Measurements from ENCODE around the gene OR51L1.
"Not testable (repeated sequence)": the region's sequence is repeated elsewhere in the genome, so short reads cannot be mapped to it uniquely, and the experiment has no call there.

OR51L1 gene

GRCh38 chr11:4994551-4994950 lies at the start of gene OR51L1:
OR51L1 (plus strand) TSS chr11:4994851; CDS start chr11:4998983, 4,132 bp downstream.
- no peak for DNase-seq

- no peak for DNase-seq
These were observed 47.1 kb upstream of the OR51L1 start, which contains the start of gene OR51A4 for GRCh38 chr11:4947505-4947904. OR51A4 (minus strand) TSS chr11:4947605; CDS start chr11:4947100, 505 bp downstream.

- not testable (repeated sequence) for DNase-seq
These were observed 39.0 kb upstream of the OR51L1 start, which contains the start of gene OR51A2 for GRCh38 chr11:4955613-4956012. OR51A2 (minus strand) TSS chr11:4955713; CDS start chr11:4955713, 0 bp downstream.

- no peak for DNase-seq
These were observed 37.3 kb upstream of the OR51L1 start for GRCh38 chr11:4957396-4957795.

- DNase-seq: no peak
These were observed 33.8 kb upstream of the OR51L1 start for GRCh38 chr11:4960877-4961276.

GRCh38 chr11:4962816-4963215 lies 31.8 kb upstream of the OR51L1 start:
- DNase-seq: no peak

GRCh38 chr11:4975436-4975835 lies 19.2 kb upstream of the OR51L1 start:
- no peak for DNase-seq

- no peak for DNase-seq
These were observed 15.6 kb upstream of the OR51L1 start for GRCh38 chr11:4979036-4979435.

GRCh38 chr11:4982678-4983077 lies 12.0 kb upstream of the OR51L1 start:
- no peak for DNase-seq

GRCh38 chr11:4983841-4984240 lies 10.8 kb upstream of the OR51L1 start:
- DNase-seq: no peak

GRCh38 chr11:4991060-4991459 lies 3.6 kb upstream of the OR51L1 start:
- no peak for DNase-seq

- peak; percentile 48 for DNase-seq
These were observed 10.0 kb downstream of the OR51L1 start for GRCh38 chr11:5004424-5005274.

GRCh38 chr11:5007561-5007960 lies 12.9 kb downstream of the OR51L1 start:
- DNase-seq: no peak

GRCh38 chr11:5011254-5011653 lies 16.6 kb downstream of the OR51L1 start:
- no peak for DNase-seq

GRCh38 chr11:5013012-5013411 lies 18.4 kb downstream of the OR51L1 start:
- DNase-seq: no peak

- DNase-seq: no peak
These were observed 27.3 kb downstream of the OR51L1 start for GRCh38 chr11:5021996-5022395.

GRCh38 chr11:5036669-5037068 lies 42.0 kb downstream of the OR51L1 start:
- no peak for DNase-seq

GRCh38 chr11:5037926-5038325 lies 43.3 kb downstream of the OR51L1 start:
- DNase-seq: no peak

GRCh38 chr11:5038341-5038740 lies 43.7 kb downstream of the OR51L1 start:
- DNase-seq: no peak

GRCh38 chr11:5040876-5041275 lies 46.2 kb downstream of the OR51L1 start:
- no peak for DNase-seq

- peak; percentile 6 for DNase-seq
These were observed 47.4 kb downstream of the OR51L1 start for GRCh38 chr11:5042091-5042490.

- peak; percentile 64 for DNase-seq
These were observed 48.7 kb downstream of the OR51L1 start for GRCh38 chr11:5043380-5043779.

- no peak for DNase-seq
These were observed 51.6 kb downstream of the OR51L1 start, which contains the start of gene OR52J3 for GRCh38 chr11:5046226-5046625. OR52J3 (plus strand) TSS chr11:5046526; CDS start chr11:5046526, 0 bp downstream.

GRCh38 chr11:5046754-5047330 lies 52.2 kb downstream of the OR51L1 start:
- no peak for DNase-seq
